Measurements from ENCODE around the gene KRTAP1-1. TPM values are rescaled to one million over a fixed set of nuclear protein-coding genes. Genes with fewer than 3 reads are reported as not detected.
"Not testable (repeated sequence)": the region's sequence is repeated elsewhere in the genome, so short reads cannot be mapped to it uniquely, and the experiment has no call there.

Gene KRTAP1-1
- polyA plus RNA-seq, 2 of the 4 experiments (the other 2 are of a cell fraction) = not detected

DNA sequence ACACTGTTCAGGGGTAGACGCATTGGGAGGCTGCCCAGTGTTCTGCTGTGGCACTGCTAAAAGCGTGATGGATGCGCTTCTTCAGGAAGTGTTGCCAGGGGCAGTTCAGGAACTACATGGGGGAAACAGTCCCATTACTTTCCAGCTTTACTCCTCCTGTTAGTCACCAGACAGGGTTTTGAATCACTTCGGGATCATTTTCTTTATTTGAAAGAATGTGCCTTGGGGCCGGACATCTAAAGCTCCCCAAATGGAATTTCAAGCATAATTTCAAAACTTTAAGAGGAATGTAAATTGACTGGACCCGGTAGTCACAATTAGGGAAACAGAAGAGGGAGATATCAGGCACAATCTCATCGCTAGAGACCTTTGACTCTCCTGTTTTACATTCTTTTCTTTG, 7.2 kb upstream of the KRTAP1-1 start:
- 49% methylated on average over 7 of the region's 7 CpGs for WGBS (ENCODE audit: missing lambda C conversion rate)
- H3K4me3 ChIP-seq = no peak overlapping the region
- H3K27ac ChIP-seq = no peak overlapping the region
- ATAC-seq (peak; percentile 38 to 39; a peak in 2 of 6 replicates), DNase-seq (ENCODE audit: low read depth in 1 of 2, low spot score in 1 of 2) (no peak), FAIRE-seq (no peak)
- H3K4me2 ChIP-seq = peak overlapping the region; percentile 4; the same call in 2 of the 3 replicates
- CTCF ChIA-PET = interaction anchor here (1.4 kb wide), 2 partner anchors 10 to 274 kb away, joined by 3 to 10 read pairs; no protein-coding TSS in a partner anchor
- peaks cover 4% of the 10 kb centered on the region; the same call in 2 of the 3 replicates for H3K9me3 ChIP-seq
- POLR2A ChIA-PET = no interaction called here
- no peak for TF ChIP-seq PHF8 (IDR thresholded peaks at IDR 0.05; ENCODE audit: borderline replicate concordance, low read depth)
- no peak for TF ChIP-seq EP300 (IDR thresholded peaks at IDR 0.05)
- TF ChIP-seq, protein P1, sequence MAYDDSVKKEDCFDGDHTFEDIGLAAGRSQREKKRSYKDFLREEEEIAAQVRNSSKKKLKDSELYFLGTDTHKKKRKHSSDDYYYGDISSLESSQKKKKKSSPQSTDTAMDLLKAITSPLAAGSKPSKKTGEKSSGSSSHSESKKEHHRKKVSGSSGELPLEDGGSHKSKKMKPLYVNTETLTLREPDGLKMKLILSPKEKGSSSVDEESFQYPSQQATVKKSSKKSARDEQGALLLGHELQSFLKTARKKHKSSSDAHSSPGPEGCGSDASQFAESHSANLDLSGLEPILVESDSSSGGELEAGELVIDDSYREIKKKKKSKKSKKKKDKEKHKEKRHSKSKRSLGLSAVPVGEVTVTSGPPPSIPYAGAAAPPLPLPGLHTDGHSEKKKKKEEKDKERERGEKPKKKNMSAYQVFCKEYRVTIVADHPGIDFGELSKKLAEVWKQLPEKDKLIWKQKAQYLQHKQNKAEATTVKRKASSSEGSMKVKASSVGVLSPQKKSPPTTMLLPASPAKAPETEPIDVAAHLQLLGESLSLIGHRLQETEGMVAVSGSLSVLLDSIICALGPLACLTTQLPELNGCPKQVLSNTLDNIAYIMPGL (CRISPR knock-in tag; IDR thresholded peaks at IDR 0.05; ENCODE audit: borderline replicate concordance) = no peak
- peaks cover 10% of the 10 kb centered on the region; the same call in 1 of the 3 replicates for H3K4me1 ChIP-seq

- CTCF ChIA-PET = interaction anchor here (1.4 kb wide), 1 partner anchor 276 kb away, joined by 10 read pairs; no protein-coding TSS in a partner anchor
- FAIRE-seq; H3K4me2 ChIP-seq; H3K4me3 ChIP-seq; H3K27ac ChIP-seq; DNase-seq (ENCODE audit: low read depth in 1 of 2, low spot score in 1 of 2); POLR2A ChIA-PET; H3K4me1 ChIP-seq: not testable (repeated sequence)
- H3K9me3 ChIP-seq = peaks cover 11% of the 10 kb centered on the region; the same call in 2 of the 3 replicates
- ATAC-seq = peak in 1 of 2 experiments; percentile 50; a peak in 2 of 6 replicates
- WGBS (ENCODE audit: missing lambda C conversion rate) = 91% methylated on average over 5 of the region's 33 CpGs
Measured at GRCh38 chr17:41046735-41047465, 5.7 kb upstream of the KRTAP1-1 start, which contains the start of gene KRTAP2-1. Gene KRTAP2-1 (minus strand): TSS chr17:41047316. CDS start chr17:41047267, 49 bp downstream.

GRCh38 chr17:41042953-41043352, 1.7 kb upstream of the KRTAP1-1 start:
- ChIA-PET CTCF (no interaction called here), POLR2A (no interaction called here)
- Histone ChIP-seq H3K4me3 (no peak overlapping the region), H3K4me2 (no peak overlapping the region), H3K27ac (no peak overlapping the region), H3K4me1 (no peaks in the 10 kb centered on the region), H3K9me3 (peaks cover 11% of the 10 kb centered on the region; the same call in 2 of the 3 replicates)
- no peak for DNase-seq (ENCODE audit: low read depth in 1 of 2, low spot score in 1 of 2)
- WGBS (ENCODE audit: missing lambda C conversion rate) = 85% methylated on average over 1 of the region's 1 CpG
- ATAC-seq = no peak
- TF ChIP-seq CBX8 (IDR thresholded peaks at IDR 0.05) (no peak), SREBF2 (IDR thresholded peaks at IDR 0.05) (no peak), ATOH8 (CRISPR knock-in tag; IDR thresholded peaks at IDR 0.05; ENCODE audit: low read depth) (no peak), NFE2L2 (conservative IDR thresholded peaks at IDR 0.05; ENCODE audit: low read length) (no peak), HOXB13 (CRISPR knock-in tag; IDR thresholded peaks at IDR 0.05; ENCODE audit: low read depth) (no peak), HEYL (CRISPR knock-in tag; IDR thresholded peaks at IDR 0.05) (no peak), CHD4 (IDR thresholded peaks at IDR 0.05; ENCODE audit: borderline replicate concordance) (no peak), FOXS1 (CRISPR knock-in tag; IDR thresholded peaks at IDR 0.05) (no peak), KDM1A (IDR thresholded peaks at IDR 0.05; ENCODE audit: low read depth) (no peak), TFCP2L1 (CRISPR knock-in tag; IDR thresholded peaks at IDR 0.05) (no peak), NR3C1 (IDR thresholded peaks at IDR 0.05) (no peak), RARB (CRISPR knock-in tag; IDR thresholded peaks at IDR 0.05) (no peak), KDM5A (IDR thresholded peaks at IDR 0.05) (no peak), MAFK (IDR thresholded peaks at IDR 0.05; ENCODE audit: partially characterized antibody) (no peak), RAD21 (conservative IDR thresholded peaks at IDR 0.05 in 1 of 2, IDR thresholded peaks at IDR 0.05 in 1 of 2) (no peak), JUNB (IDR thresholded peaks at IDR 0.05) (no peak), GATA3 (IDR thresholded peaks at IDR 0.05; ENCODE audit: borderline replicate concordance) (no peak), HOXB5 (CRISPR knock-in tag; IDR thresholded peaks at IDR 0.05) (no peak)
- TF ChIP-seq, protein P2, sequence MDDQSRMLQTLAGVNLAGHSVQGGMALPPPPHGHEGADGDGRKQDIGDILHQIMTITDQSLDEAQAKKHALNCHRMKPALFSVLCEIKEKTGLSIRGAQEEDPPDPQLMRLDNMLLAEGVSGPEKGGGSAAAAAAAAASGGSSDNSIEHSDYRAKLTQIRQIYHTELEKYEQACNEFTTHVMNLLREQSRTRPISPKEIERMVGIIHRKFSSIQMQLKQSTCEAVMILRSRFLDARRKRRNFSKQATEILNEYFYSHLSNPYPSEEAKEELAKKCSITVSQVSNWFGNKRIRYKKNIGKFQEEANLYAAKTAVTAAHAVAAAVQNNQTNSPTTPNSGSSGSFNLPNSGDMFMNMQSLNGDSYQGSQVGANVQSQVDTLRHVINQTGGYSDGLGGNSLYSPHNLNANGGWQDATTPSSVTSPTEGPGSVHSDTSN (IDR thresholded peaks at IDR 0.05) = no peak
- FAIRE-seq = peak; percentile 81

Data from A549 (cell line).